Caco-2 (cell line): ENCODE measurements around the gene PRX. TPM values are rescaled to one million over a fixed set of nuclear protein-coding genes. Genes with fewer than 3 reads are reported as not detected.
A peak's percentile ranks its signal among the peaks of the same experiment; 100 is the strongest.

Experiments used
- BruUV-seq: library from RNA; stranded (reverse); fragments of 400-500 nt; replicated peaks from 2 replicates; lab custom pipeline; 2021; lab: Mats Ljungman, UMichigan
- CTCF ChIA-PET: fragments of 300-600 bp; sonication (Branson Sonifier 250); formaldehyde crosslinking; loops from one replicate; lab custom pipeline; 2022; ENCODE audit warnings: antibody characterized with exemption; lab: Charles Lee
- POLR2A ChIA-PET: fragments of 300-600 bp; sonication (Branson Sonifier 250); formaldehyde crosslinking; loops from one replicate; lab custom pipeline; 2022; ENCODE audit warnings: antibody characterized with exemption; lab: Charles Lee
- DNase-seq, 2 experiments: peaks; one replicate each; pipeline versions ENCODE4 v3.0.0 to v3.0.0-alpha.2; 2020 to 2022
- H3K27me3 ChIP-seq: replicated peaks from 2 replicates; pipeline ENCODE4 v1.6.0; 2011; ENCODE audit warnings: low read length; ENCODE audit not compliant: control insufficient read depth, insufficient read depth
- H3K36me3 ChIP-seq: 2 replicates; pipeline ENCODE4 v1.5.1; 2011; ENCODE audit warnings: low read length; ENCODE audit not compliant: control insufficient read depth, insufficient read depth
- H3K4me1 ChIP-seq: fragments of 250-450 bp; sonication (Bioruptor Pico); 2 replicates; pipeline ENCODE4 v1.5.1; 2020; ENCODE audit warnings: mild to moderate bottlenecking
- H3K4me3 ChIP-seq: 2 replicates; pipeline ENCODE4 v1.5.1; 2011; ENCODE audit warnings: low read depth, mild to moderate bottlenecking, control low read depth, low read length
- H3K9me3 ChIP-seq: fragments of 250-450 bp; sonication (Bioruptor Pico); 2 replicates; pipeline ENCODE4 v1.5.1; 2020; ENCODE audit warnings: mild to moderate bottlenecking, moderate library complexity
- H3K27ac Mint-ChIP-seq: one replicate; pipeline ENCODE4 v1.8.0; 2022; ENCODE audit warnings: mixed read lengths; ENCODE audit not compliant: unreplicated experiment
- H3K27me3 Mint-ChIP-seq: one replicate; pipeline ENCODE4 v1.8.0; 2022; ENCODE audit warnings: mixed read lengths; ENCODE audit not compliant: insufficient read depth, unreplicated experiment
- H3K36me3 Mint-ChIP-seq: one replicate; pipeline ENCODE4 v1.8.0; 2022; ENCODE audit warnings: mild to moderate bottlenecking, mixed read lengths; ENCODE audit not compliant: insufficient read depth, unreplicated experiment
- H3K4me1 Mint-ChIP-seq: one replicate; pipeline ENCODE4 v1.8.0; 2022; ENCODE audit warnings: low read depth, mixed read lengths; ENCODE audit not compliant: unreplicated experiment
- H3K4me3 Mint-ChIP-seq: one replicate; pipeline ENCODE4 v1.8.0; 2022; ENCODE audit warnings: mild to moderate bottlenecking, moderate library complexity, mixed read lengths; ENCODE audit not compliant: unreplicated experiment
- H3K9me3 Mint-ChIP-seq: one replicate; pipeline ENCODE4 v1.8.0; 2022; ENCODE audit warnings: mixed read lengths; ENCODE audit not compliant: unreplicated experiment
- intact Hi-C: fragments of 100-400 bp; cut with micrococcal nuclease; formaldehyde crosslinking; loops from one replicate; pipeline ENCODE4 v1.10.0; 2022; ENCODE audit not compliant: unreplicated experiment
- total RNA-seq: library from RNA; stranded (reverse); gene quantifications from 2 replicates; pipeline ENCODE4 v1.2.3, GENCODE V29; 2022
- TF ChIP-seq, protein P1 (sequence below), 2 experiments: fragments of 200-600 bp in 1 of 2; IDR thresholded peaks; 1 replicate in 1 of 2; 2 replicates in 1 of 2; pipeline versions ENCODE4 v1.5.1 to v1.8.0; 2011 to 2022; ENCODE audit warnings: antibody characterized with exemption in 1 of 2, control low read depth in 1 of 2, inconsistent platforms in 1 of 2, low read depth in 1 of 2, low read length in 1 of 2, mild to moderate bottlenecking in 1 of 2, moderate library complexity in 1 of 2; ENCODE audit not compliant: insufficient read depth in 1 of 2, severe bottlenecking in 1 of 2, unreplicated experiment in 1 of 2

The PRX gene
- total RNA-seq, 1 experiment from 2014 or later = 2.5 TPM

- intact Hi-C loops = no loop called here
- H3K9me3 ChIP-seq = no peaks in the 10 kb centered on the region
- Mint-ChIP-seq H3K4me3 (no peak overlapping the region), H3K4me1 (peaks cover 6% of the 10 kb centered on the region), H3K36me3 (no peaks in the 10 kb centered on the region), H3K27ac (no peak overlapping the region), H3K27me3 (no peaks in the 10 kb centered on the region), H3K9me3 (no peaks in the 10 kb centered on the region)
- CTCF ChIA-PET = interaction anchor here (0.5 to 0.6 kb wide), 2 partner anchors 165 to 241 kb away, joined by 3 to 4 read pairs; no protein-coding TSS in a partner anchor
- H3K4me1 ChIP-seq = no peaks in the 10 kb centered on the region
- no peaks in the 10 kb centered on the region for H3K36me3 ChIP-seq
- no peaks in the 10 kb centered on the region for H3K27me3 ChIP-seq
- DNase-seq = no peak
- no peak overlapping the region for H3K4me3 ChIP-seq
- POLR2A ChIA-PET = no interaction called here
- TF ChIP-seq, protein P1, sequence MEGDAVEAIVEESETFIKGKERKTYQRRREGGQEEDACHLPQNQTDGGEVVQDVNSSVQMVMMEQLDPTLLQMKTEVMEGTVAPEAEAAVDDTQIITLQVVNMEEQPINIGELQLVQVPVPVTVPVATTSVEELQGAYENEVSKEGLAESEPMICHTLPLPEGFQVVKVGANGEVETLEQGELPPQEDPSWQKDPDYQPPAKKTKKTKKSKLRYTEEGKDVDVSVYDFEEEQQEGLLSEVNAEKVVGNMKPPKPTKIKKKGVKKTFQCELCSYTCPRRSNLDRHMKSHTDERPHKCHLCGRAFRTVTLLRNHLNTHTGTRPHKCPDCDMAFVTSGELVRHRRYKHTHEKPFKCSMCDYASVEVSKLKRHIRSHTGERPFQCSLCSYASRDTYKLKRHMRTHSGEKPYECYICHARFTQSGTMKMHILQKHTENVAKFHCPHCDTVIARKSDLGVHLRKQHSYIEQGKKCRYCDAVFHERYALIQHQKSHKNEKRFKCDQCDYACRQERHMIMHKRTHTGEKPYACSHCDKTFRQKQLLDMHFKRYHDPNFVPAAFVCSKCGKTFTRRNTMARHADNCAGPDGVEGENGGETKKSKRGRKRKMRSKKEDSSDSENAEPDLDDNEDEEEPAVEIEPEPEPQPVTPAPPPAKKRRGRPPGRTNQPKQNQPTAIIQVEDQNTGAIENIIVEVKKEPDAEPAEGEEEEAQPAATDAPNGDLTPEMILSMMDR (IDR thresholded peaks at IDR 0.05; ENCODE audit: insufficient read depth in 1 of 2, low read depth in 1 of 2, low read length in 1 of 2, severe bottlenecking in 1 of 2, unreplicated experiment in 1 of 2) = no peak
- no TSS peak for BruUV-seq
Measured at GRCh38 chr19:40383668-40384248, 29.4 kb downstream of the PRX start.

GRCh38 chr19:40381321-40381720 lies 31.9 kb downstream of the PRX start:
- intact Hi-C loops = no loop called here
- H3K9me3 Mint-ChIP-seq = no peaks in the 10 kb centered on the region
- H3K36me3 Mint-ChIP-seq = no peaks in the 10 kb centered on the region
- H3K4me3 Mint-ChIP-seq = no peak overlapping the region
- no peaks in the 10 kb centered on the region for H3K9me3 ChIP-seq
- BruUV-seq = no TSS peak
- POLR2A ChIA-PET = no interaction called here
- no peak overlapping the region for H3K27ac Mint-ChIP-seq
- H3K36me3 ChIP-seq = no peaks in the 10 kb centered on the region
- peak in 1 of 2 experiments; percentile 29 for DNase-seq
- TF ChIP-seq, protein P1 (IDR thresholded peaks at IDR 0.05; ENCODE audit: insufficient read depth in 1 of 2, low read depth in 1 of 2, low read length in 1 of 2, severe bottlenecking in 1 of 2, unreplicated experiment in 1 of 2) = peak in 1 of 2 experiments; percentile 32
- H3K4me1 Mint-ChIP-seq = peaks cover 6% of the 10 kb centered on the region
- H3K4me1 ChIP-seq = no peaks in the 10 kb centered on the region
- no peak overlapping the region for H3K4me3 ChIP-seq
- CTCF ChIA-PET = interaction anchor here (0.6 to 1.7 kb wide), 4 partner anchors 26 to 177 kb away, joined by 3 to 8 read pairs (median 6); partner anchors contain the start of genes C19orf47 and PLD3
- no peaks in the 10 kb centered on the region for H3K27me3 Mint-ChIP-seq
- no peaks in the 10 kb centered on the region for H3K27me3 ChIP-seq

DNA sequence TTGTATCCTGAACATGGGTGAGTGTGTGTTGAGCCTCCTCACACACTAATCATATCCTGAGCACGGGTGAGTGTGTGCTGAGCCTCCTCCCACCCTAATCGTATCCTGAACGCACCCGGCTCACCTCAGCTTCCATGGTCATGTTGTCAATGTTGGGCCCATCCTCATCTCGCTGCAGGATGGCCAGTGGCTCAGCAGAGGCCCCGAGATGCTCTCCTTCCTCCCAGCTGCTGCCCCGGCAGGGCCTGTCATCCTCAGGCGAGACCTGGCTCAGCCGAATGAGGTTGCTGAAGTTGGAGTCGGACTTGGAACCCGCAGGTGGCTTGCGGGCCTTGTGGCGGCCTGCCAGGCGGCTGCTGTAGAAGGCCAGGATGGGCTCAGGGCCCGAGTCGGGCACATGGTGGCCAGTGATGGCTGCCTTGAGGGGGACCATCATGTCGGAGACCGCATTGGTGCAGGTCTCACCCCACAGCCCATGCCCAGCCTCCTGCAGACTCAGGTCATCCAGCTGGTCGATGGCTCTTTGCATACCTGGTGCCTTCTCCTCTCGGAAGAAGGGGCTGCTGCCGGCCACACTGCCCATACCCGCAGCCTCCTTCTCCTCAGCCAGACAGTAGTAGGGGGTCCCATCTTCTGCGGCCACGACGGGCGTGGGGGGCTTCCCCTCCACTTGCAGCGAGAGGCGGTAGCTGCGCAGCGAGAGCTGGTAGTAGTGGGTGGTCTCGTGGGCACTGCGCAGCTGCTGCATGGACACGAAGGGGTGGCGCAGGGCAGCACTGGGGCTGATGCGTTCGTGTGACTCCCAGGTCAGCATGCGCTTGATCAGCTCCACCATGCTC lies 32.8 kb downstream of the PRX start:
- Mint-ChIP-seq H3K9me3 (no peaks in the 10 kb centered on the region), H3K36me3 (no peaks in the 10 kb centered on the region), H3K4me1 (peaks cover 6% of the 10 kb centered on the region), H3K27me3 (no peaks in the 10 kb centered on the region), H3K27ac (no peak overlapping the region), H3K4me3 (no peak overlapping the region)
- intact Hi-C loops = no loop called here
- no TSS peak for BruUV-seq
- TF ChIP-seq, protein P1 (IDR thresholded peaks at IDR 0.05; ENCODE audit: insufficient read depth in 1 of 2, low read depth in 1 of 2, low read length in 1 of 2, severe bottlenecking in 1 of 2, unreplicated experiment in 1 of 2) = no peak
- ChIA-PET CTCF (interaction anchor here (0.6 to 1.7 kb wide), 3 partner anchors 26 to 75 kb away, joined by 3 to 8 read pairs (median 7); partner anchors contain the start of genes C19orf47 and PLD3), POLR2A (no interaction called here)
- no peaks in the 10 kb centered on the region for H3K27me3 ChIP-seq
- no peak for DNase-seq
- H3K36me3 ChIP-seq = no peaks in the 10 kb centered on the region
- H3K4me3 ChIP-seq = no peak overlapping the region
- H3K9me3 ChIP-seq = no peaks in the 10 kb centered on the region
- H3K4me1 ChIP-seq = no peaks in the 10 kb centered on the region
